MM.1S (cell line): Measurements from ENCODE around the gene SGPL1.

Source experiments
- EZH2phosphoT487 ChIP-seq: fragments of 300-600 bp; sonication (generic); IDR thresholded peaks from 2 replicates; pipeline ENCODE4 v1.6.1; 2018; ENCODE audit warnings: antibody characterized with exemption, low read length
- TF ChIP-seq, protein P1 (sequence below): fragments of 300-600 bp; sonication (generic); IDR thresholded peaks from 2 replicates; pipeline ENCODE4 v1.5.1; 2016; ENCODE audit warnings: antibody characterized with exemption, low read length, mixed read lengths

DNA sequence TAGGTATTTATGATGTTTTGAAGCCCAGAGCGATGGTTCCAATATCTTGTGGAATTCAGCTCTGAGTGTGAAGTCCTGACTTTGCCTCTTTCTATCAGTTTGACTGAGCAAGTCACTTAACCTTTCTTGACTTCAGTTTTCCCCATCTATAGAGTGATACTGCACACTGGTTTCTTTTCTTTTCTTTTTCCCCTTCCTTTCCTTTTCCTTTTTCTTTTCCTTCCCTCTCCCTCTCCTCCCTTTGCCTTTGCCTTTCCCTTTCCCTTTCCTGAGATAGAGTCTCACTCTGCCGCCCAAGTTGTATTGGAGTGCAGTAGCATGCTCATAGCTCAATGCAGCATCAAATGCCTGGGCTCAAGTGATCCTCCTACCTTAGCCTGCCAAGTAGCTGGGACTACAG, 20.6 kb downstream of the SGPL1 start:
- TF ChIP-seq, protein P1, sequence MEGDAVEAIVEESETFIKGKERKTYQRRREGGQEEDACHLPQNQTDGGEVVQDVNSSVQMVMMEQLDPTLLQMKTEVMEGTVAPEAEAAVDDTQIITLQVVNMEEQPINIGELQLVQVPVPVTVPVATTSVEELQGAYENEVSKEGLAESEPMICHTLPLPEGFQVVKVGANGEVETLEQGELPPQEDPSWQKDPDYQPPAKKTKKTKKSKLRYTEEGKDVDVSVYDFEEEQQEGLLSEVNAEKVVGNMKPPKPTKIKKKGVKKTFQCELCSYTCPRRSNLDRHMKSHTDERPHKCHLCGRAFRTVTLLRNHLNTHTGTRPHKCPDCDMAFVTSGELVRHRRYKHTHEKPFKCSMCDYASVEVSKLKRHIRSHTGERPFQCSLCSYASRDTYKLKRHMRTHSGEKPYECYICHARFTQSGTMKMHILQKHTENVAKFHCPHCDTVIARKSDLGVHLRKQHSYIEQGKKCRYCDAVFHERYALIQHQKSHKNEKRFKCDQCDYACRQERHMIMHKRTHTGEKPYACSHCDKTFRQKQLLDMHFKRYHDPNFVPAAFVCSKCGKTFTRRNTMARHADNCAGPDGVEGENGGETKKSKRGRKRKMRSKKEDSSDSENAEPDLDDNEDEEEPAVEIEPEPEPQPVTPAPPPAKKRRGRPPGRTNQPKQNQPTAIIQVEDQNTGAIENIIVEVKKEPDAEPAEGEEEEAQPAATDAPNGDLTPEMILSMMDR: no peak
- no peak for TF ChIP-seq EZH2phosphoT487
